HG02798 (cell line): ENCODE measurements around the gene DTNB.

Experiments used
- ATAC-seq: cut with Tn5 transposase; IDR thresholded peaks from one replicate; pipeline ENCODE4 v1.9.1; 2021; ENCODE audit warnings: mild to moderate bottlenecking; ENCODE audit not compliant: unreplicated experiment, poor library complexity

Gene DTNB

GRCh38 chr2:25517701-25518100 lies 155.7 kb downstream of the DTNB start:
- ATAC-seq = no peak

- no peak for ATAC-seq
Measured at GRCh38 chr2:25514043-25514637, 159.2 kb downstream of the DTNB start.

- no peak for ATAC-seq
Measured at GRCh38 chr2:25512707-25513106, 160.7 kb downstream of the DTNB start.

GRCh38 chr2:25506226-25506625 lies 167.2 kb downstream of the DTNB start:
- ATAC-seq = no peak

GRCh38 chr2:25505622-25506021 lies 167.8 kb downstream of the DTNB start:
- ATAC-seq = no peak

GRCh38 chr2:25505182-25505581 lies 168.2 kb downstream of the DTNB start:
- ATAC-seq = no peak

- no peak for ATAC-seq
Measured at GRCh38 chr2:25504266-25504665, 169.1 kb downstream of the DTNB start.

GRCh38 chr2:25499157-25499556 lies 174.2 kb downstream of the DTNB start:
- no peak for ATAC-seq

GRCh38 chr2:25497918-25498407 lies 175.4 kb downstream of the DTNB start:
- ATAC-seq = no peak

- no peak for ATAC-seq
Measured at GRCh38 chr2:25497229-25497917, 176.0 kb downstream of the DTNB start.

GRCh38 chr2:25494616-25495015 lies 178.8 kb downstream of the DTNB start:
- no peak for ATAC-seq

GRCh38 chr2:25493207-25493606 lies 180.2 kb downstream of the DTNB start:
- ATAC-seq = no peak

- no peak for ATAC-seq
Measured at GRCh38 chr2:25492726-25493125, 180.7 kb downstream of the DTNB start.

GRCh38 chr2:25491966-25492532 lies 181.3 kb downstream of the DTNB start:
- no peak for ATAC-seq

GRCh38 chr2:25491003-25491696 lies 182.2 kb downstream of the DTNB start:
- no peak for ATAC-seq

- ATAC-seq = no peak
Measured at GRCh38 chr2:25490217-25490616, 183.2 kb downstream of the DTNB start.

GRCh38 chr2:25489631-25490030 lies 183.7 kb downstream of the DTNB start:
- no peak for ATAC-seq

- peak; percentile 53 for ATAC-seq
Measured at GRCh38 chr2:25483607-25484266, 189.6 kb downstream of the DTNB start.

GRCh38 chr2:25482341-25482740 lies 191.0 kb downstream of the DTNB start:
- ATAC-seq = no peak
